Right atrium auricular region (tissue), 2 donors: Measurements from ENCODE around the gene BCL2. TPM values are rescaled to one million over a fixed set of nuclear protein-coding genes. Genes with fewer than 3 reads are reported as not detected.

Experiments used
- DNase-seq: peaks from one replicate; pipeline ENCODE4 v3.0.0-alpha.2; 2019; ENCODE audit warnings: low spot score
- H3K27ac ChIP-seq, 2 donors: fragments of 200-600 bp; sonication (generic); 1 replicate in 1 of 2; 2 replicates in 1 of 2; pipeline ENCODE4 v1.5.1; 2016 to 2019
- H3K27me3 ChIP-seq, 2 donors: fragments of 200-600 bp; sonication (generic); one replicate each; pipeline versions ENCODE4 v1.5.1 to v1.6.0; 2017 to 2019
- H3K36me3 ChIP-seq: fragments of 200-600 bp; sonication (generic); one replicate; pipeline ENCODE4 v1.5.1; 2016
- H3K4me1 ChIP-seq, 2 donors: fragments of 200-600 bp; sonication (generic); one replicate each; pipeline versions ENCODE4 v1.5.1 to v1.6.0; 2017 to 2019
- H3K4me3 ChIP-seq, 2 donors: fragments of 200-600 bp; sonication (generic); 1 replicate in 1 of 2; 2 replicates in 1 of 2; pipeline ENCODE4 v1.5.1; 2017 to 2019; ENCODE audit warnings: mild to moderate bottlenecking in 1 of 2, moderate library complexity in 1 of 2
- H3K9me3 ChIP-seq, 2 donors: fragments of 200-600 bp; sonication (generic); one replicate each; pipeline ENCODE4 v1.5.1; 2019
- CTCF ChIP-seq, 2 donors: fragments of 200-600 bp; sonication (generic); IDR thresholded peaks; one replicate each; pipeline ENCODE4 v1.5.1; 2019; ENCODE audit warnings: antibody characterized with exemption in 2 of 2
- total RNA-seq, 2 donors: library from RNA; depleted of rRNA; stranded (reverse); fragments of >200 nt; gene quantifications; one replicate each; pipeline ENCODE4 v1.1.0, GENCODE V29; 2016

Gene BCL2
- total RNA-seq, 2 donors from 2014 or later = 6.5 to 8.0 TPM

GRCh38 chr18:63346031-63346430 lies 26.5 kb upstream of the BCL2 start:
- no peak for DNase-seq

GRCh38 chr18:63344918-63345317 lies 25.3 kb upstream of the BCL2 start:
- no peak for TF ChIP-seq CTCF (IDR thresholded peaks at IDR 0.05)
- no peaks in the 10 kb centered on the region for H3K27me3 ChIP-seq
- H3K27ac ChIP-seq = peak overlapping the region; percentile 5 to 39
- H3K36me3 ChIP-seq = peaks cover 43% of the 10 kb centered on the region
- DNase-seq = no peak
- no peaks in the 10 kb centered on the region for H3K9me3 ChIP-seq
- H3K4me1 ChIP-seq = peaks cover 0 to 25% of the 10 kb centered on the region in 2 donors
- no peak overlapping the region for H3K4me3 ChIP-seq

More at GRCh38 chr18:63346031-63346430, 26.5 kb upstream of the BCL2 start:
- no peaks in the 10 kb centered on the region for H3K9me3 ChIP-seq
- peaks cover 43% of the 10 kb centered on the region for H3K36me3 ChIP-seq
- H3K4me3 ChIP-seq = peak overlapping the region in 1 of 2 donors; percentile 10
- no peaks in the 10 kb centered on the region for H3K27me3 ChIP-seq
- peak overlapping the region; percentile 58 to 71 for H3K27ac ChIP-seq
- no peak for TF ChIP-seq CTCF (IDR thresholded peaks at IDR 0.05)
- H3K4me1 ChIP-seq = peaks cover 0 to 25% of the 10 kb centered on the region in 2 donors

GRCh38 chr18:63344263-63344662 lies 24.7 kb upstream of the BCL2 start:
- Histone ChIP-seq H3K36me3 (peaks cover 44% of the 10 kb centered on the region), H3K9me3 (no peaks in the 10 kb centered on the region), H3K4me1 (peaks cover 0 to 25% of the 10 kb centered on the region in 2 donors), H3K27ac (peak overlapping the region; percentile 21 to 39), H3K27me3 (no peaks in the 10 kb centered on the region), H3K4me3 (no peak overlapping the region)
- no peak for DNase-seq
- no peak for TF ChIP-seq CTCF (IDR thresholded peaks at IDR 0.05)

- peak in 1 of 2 donors; percentile 65 for TF ChIP-seq CTCF (IDR thresholded peaks at IDR 0.05)
- Histone ChIP-seq H3K4me3 (no peak overlapping the region), H3K9me3 (no peaks in the 10 kb centered on the region), H3K27ac (no peak overlapping the region), H3K27me3 (no peaks in the 10 kb centered on the region), H3K4me1 (peaks cover 0 to 25% of the 10 kb centered on the region in 2 donors), H3K36me3 (peaks cover 50% of the 10 kb centered on the region)
- no peak for DNase-seq
Measured at GRCh38 chr18:63342206-63342605, 22.6 kb upstream of the BCL2 start.

- no peaks in the 10 kb centered on the region for H3K27me3 ChIP-seq
- peaks cover 70% of the 10 kb centered on the region for H3K36me3 ChIP-seq
Measured at GRCh38 chr18:63339920-63340484, 20.4 kb upstream of the BCL2 start.

More at GRCh38 chr18:63339920-63340484, 20.4 kb upstream of the BCL2 start:
- no peak overlapping the region for H3K27ac ChIP-seq
- peak in 1 of 2 donors; percentile 67 for TF ChIP-seq CTCF (IDR thresholded peaks at IDR 0.05)
- DNase-seq = no peak
- no peak overlapping the region for H3K4me3 ChIP-seq
- peaks cover 0 to 4% of the 10 kb centered on the region in 2 donors for H3K4me1 ChIP-seq
- H3K9me3 ChIP-seq = no peaks in the 10 kb centered on the region
